ENCODE results near the gene CASP3.

CASP3 gene

DNA sequence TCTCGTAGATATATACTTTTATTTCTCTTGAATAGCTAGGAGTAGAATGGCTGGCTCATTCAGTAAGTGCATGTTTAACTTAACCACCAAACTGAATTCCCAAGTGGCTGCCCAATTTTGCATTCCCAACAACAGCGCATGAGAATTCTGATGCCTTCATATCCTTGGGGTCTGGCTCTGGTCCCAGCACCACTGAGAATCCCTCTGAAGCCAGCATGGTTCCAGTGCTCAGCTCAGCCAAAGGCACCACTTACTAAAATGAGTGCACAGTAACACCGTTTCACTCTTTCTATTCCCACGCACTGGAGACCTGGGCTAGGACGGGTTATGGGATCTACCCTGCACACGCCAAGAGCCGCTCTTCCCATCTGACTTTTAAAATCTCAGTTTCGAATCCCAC lies 60.4 kb downstream of the CASP3 start:
- H3K9ac ChIP-seq (ENCODE audit: low read depth, low read length), result no peak overlapping the region
- no peaks in the 10 kb centered on the region for H3K27me3 ChIP-seq (ENCODE audit: control insufficient read depth, insufficient read depth, low read length)
- H3K36me3 ChIP-seq (ENCODE audit: control insufficient read depth, insufficient read depth, low read length), result no peaks in the 10 kb centered on the region
- no peak overlapping the region for H3K4me3 ChIP-seq (ENCODE audit: low read depth, low read length)
- H3K9me3 ChIP-seq (ENCODE audit: control insufficient read depth, insufficient read depth, low read length), result no peaks in the 10 kb centered on the region
- no peaks in the 10 kb centered on the region for H3K4me1 ChIP-seq (ENCODE audit: control insufficient read depth, insufficient read depth, low read length)

DNA sequence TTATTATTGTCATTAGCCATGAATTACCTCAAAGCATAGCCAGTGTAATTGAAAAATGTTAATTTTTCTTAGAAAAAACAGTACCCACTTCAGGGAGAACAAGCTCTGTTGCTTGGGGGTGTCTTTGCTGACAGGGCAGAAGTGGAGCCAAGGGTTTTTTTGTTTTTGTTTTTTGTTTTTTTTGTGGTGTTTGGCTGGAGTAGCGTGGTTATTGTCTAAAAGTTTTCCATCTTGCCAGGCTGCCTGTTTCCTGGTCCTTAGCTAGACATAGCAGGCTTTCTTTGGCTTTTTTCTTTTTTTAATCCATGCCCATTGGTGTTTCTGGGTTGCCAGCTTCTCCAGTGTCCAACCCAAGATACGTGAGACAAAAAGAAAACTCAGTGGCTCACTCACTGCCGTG lies 61.5 kb downstream of the CASP3 start:
- H3K9ac ChIP-seq (ENCODE audit: low read depth, low read length), result no peak overlapping the region
- H3K9me3 ChIP-seq (ENCODE audit: control insufficient read depth, insufficient read depth, low read length), result no peaks in the 10 kb centered on the region
- H3K4me1 ChIP-seq (ENCODE audit: control insufficient read depth, insufficient read depth, low read length), result no peaks in the 10 kb centered on the region
- no peaks in the 10 kb centered on the region for H3K27me3 ChIP-seq (ENCODE audit: control insufficient read depth, insufficient read depth, low read length)
- H3K36me3 ChIP-seq (ENCODE audit: control insufficient read depth, insufficient read depth, low read length), result no peaks in the 10 kb centered on the region
- no peak overlapping the region for H3K4me3 ChIP-seq (ENCODE audit: low read depth, low read length)

DNA sequence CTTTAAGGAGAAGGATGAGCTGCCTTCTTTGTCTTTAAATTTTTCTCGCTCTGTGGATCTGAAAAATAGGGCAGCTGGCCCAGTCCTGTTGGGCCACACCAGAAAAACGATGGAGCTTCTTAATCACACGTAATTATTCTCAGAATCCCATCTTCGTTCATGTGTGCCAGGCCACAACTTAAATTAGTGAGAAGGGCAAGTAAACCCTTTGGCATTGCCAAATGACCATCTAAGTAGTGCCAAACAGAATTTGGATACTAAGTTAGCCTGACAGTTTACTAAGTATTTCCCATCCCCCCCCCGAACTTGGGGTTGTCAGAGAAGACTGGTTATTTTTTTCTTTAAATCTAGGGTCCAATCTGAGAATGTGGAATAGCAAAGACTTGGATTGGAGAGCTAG lies 62.0 kb downstream of the CASP3 start:
- no peaks in the 10 kb centered on the region for H3K27me3 ChIP-seq (ENCODE audit: control insufficient read depth, insufficient read depth, low read length)
- no peak overlapping the region for H3K4me3 ChIP-seq (ENCODE audit: low read depth, low read length)

DNA sequence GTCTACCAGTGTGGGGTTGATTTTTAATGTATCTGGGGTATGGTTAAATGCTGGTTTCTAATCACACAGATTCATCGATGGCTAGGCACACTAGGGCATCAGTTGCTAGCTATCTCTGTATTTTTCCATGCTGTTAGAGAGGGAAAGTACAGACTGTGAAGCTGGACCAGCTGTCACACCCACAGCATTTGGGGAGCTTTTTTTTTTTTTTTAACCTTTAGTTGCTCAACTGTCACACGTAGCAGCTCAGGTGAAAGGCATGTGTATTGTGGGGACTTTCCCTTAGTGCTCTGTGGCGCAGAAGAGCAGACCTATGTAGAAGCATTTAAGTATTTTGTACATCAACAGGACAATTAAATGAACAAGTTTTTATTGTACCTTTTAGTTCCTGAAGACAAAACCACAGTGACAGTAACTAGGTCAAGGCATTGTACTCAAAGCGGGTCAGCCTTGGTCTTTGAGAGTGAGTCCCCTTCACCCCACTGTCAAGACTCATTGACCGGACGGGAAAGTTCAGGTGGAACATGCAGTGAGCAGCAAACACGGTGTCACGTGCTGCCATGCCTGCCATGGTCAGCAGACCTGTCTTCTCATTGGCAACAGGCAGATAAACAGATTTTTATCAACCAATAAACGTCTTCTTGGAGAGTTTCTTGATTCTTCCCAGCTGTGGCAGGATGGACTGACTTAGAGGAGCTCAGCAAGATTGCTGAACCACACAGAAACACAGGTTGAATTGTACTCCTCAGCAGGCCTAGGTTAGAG lies 65.3 kb downstream of the CASP3 start:
- Histone ChIP-seq H3K9ac (ENCODE audit: low read depth, low read length) (no peak overlapping the region), H3K36me3 (ENCODE audit: control insufficient read depth, insufficient read depth, low read length) (no peaks in the 10 kb centered on the region), H3K27me3 (ENCODE audit: control insufficient read depth, insufficient read depth, low read length) (no peaks in the 10 kb centered on the region), H3K4me1 (ENCODE audit: control insufficient read depth, insufficient read depth, low read length) (no peaks in the 10 kb centered on the region), H3K9me3 (ENCODE audit: control insufficient read depth, insufficient read depth, low read length) (no peaks in the 10 kb centered on the region), H3K4me3 (ENCODE audit: low read depth, low read length) (no peak overlapping the region)

More for the DNA sequence above, 62.0 kb downstream of the CASP3 start:
- Histone ChIP-seq H3K9me3 (ENCODE audit: control insufficient read depth, insufficient read depth, low read length) (no peaks in the 10 kb centered on the region), H3K36me3 (ENCODE audit: control insufficient read depth, insufficient read depth, low read length) (no peaks in the 10 kb centered on the region), H3K4me1 (ENCODE audit: control insufficient read depth, insufficient read depth, low read length) (no peaks in the 10 kb centered on the region), H3K9ac (ENCODE audit: low read depth, low read length) (no peak overlapping the region)
